Measurements from ENCODE around the gene ABCA13. TPM values are rescaled to one million over a fixed set of nuclear protein-coding genes. Genes with fewer than 3 reads are reported as not detected.

Gene ABCA13
- polyA plus RNA-seq, 3 donors = 0.10 to 0.41 (median 0.37) TPM

DNA sequence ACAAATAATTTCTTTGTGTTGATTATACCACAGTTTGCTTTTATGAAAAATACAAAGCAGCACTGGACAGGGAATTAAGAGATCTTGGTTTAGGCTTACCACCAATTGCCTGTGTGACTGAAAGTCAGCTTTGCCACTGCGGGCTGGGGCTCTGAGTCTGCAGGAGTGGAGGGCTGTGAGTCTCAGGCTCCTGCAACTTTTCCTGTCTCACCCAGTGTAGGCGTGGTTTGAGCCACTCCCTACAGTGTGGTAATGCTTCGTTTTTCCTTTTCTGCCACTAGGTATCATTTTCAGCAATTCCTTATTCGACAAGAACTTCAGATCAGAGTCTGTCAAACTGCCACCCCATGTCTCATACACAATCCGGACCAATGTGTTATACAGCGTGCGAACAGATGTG, 180.6 kb downstream of the ABCA13 start:
- intact Hi-C loops (cut with micrococcal nuclease) = no loop called here
- Mint-ChIP-seq H3K4me1 (peaks cover 62% of the 10 kb centered on the region), H3K27me3 (ENCODE audit: low read depth in 3 of 3) (peaks cover 0 to 2% (median 2%) of the 10 kb centered on the region in 3 donors), H3K36me3 (no peaks in the 10 kb centered on the region), H3K4me3 (peak overlapping the region; percentile 24 to 80), H3K9me3 (peaks cover 0 to 2% (median 0%) of the 10 kb centered on the region in 7 donors), H3K27ac (peak overlapping the region in 6 of 7 donors; percentile 37 to 85 (median 78))
- peak overlapping the region; percentile 42 to 70 for H3K27ac ChIP-seq (ENCODE audit: low read depth in 1 of 2, low read length in 2 of 2)
- no peak overlapping the region for H3K9ac ChIP-seq (ENCODE audit: insufficient read depth, low read length, poor library complexity, severe bottlenecking)
- H3K4me1 ChIP-seq (ENCODE audit: control insufficient read depth in 1 of 2, insufficient read depth in 2 of 2, low read length in 2 of 2) = peaks cover 36 to 37% of the 10 kb centered on the region in 2 donors
- H3K9me3 ChIP-seq (replicated peaks in 1 of 2; ENCODE audit: control insufficient read depth in 1 of 2, insufficient read depth in 1 of 2, low read length in 2 of 2) = no peaks in the 10 kb centered on the region
- H4K20me1 ChIP-seq (ENCODE audit: insufficient read depth, low read length) = no peaks in the 10 kb centered on the region
- H3K27me3 ChIP-seq (ENCODE audit: control insufficient read depth in 2 of 2, insufficient read depth in 2 of 2, low read length in 2 of 2) = no peaks in the 10 kb centered on the region
- H3K79me2 ChIP-seq (ENCODE audit: insufficient read depth, low read length) = no peaks in the 10 kb centered on the region
- TF ChIP-seq, protein P1, sequence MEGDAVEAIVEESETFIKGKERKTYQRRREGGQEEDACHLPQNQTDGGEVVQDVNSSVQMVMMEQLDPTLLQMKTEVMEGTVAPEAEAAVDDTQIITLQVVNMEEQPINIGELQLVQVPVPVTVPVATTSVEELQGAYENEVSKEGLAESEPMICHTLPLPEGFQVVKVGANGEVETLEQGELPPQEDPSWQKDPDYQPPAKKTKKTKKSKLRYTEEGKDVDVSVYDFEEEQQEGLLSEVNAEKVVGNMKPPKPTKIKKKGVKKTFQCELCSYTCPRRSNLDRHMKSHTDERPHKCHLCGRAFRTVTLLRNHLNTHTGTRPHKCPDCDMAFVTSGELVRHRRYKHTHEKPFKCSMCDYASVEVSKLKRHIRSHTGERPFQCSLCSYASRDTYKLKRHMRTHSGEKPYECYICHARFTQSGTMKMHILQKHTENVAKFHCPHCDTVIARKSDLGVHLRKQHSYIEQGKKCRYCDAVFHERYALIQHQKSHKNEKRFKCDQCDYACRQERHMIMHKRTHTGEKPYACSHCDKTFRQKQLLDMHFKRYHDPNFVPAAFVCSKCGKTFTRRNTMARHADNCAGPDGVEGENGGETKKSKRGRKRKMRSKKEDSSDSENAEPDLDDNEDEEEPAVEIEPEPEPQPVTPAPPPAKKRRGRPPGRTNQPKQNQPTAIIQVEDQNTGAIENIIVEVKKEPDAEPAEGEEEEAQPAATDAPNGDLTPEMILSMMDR (IDR thresholded peaks at IDR 0.05) = no peak
- peak overlapping the region; percentile 60 for H3K4me2 ChIP-seq (replicated peaks; ENCODE audit: extremely low read depth, low read length, poor library complexity, severe bottlenecking)
- peak; percentile 6 to 21 (median 11) for DNase-seq
- H3K36me3 ChIP-seq (replicated peaks in 1 of 2; ENCODE audit: control insufficient read depth in 1 of 2, insufficient read depth in 2 of 2, low read length in 2 of 2) = no peaks in the 10 kb centered on the region
- peak overlapping the region; percentile 48 for H2AFZ ChIP-seq (ENCODE audit: insufficient read depth, low read depth, low read length, poor library complexity, severe bottlenecking)
- WGBS (ENCODE audit: insufficient coverage) = 14% methylated on average over 2 of the region's 7 CpGs
- peak overlapping the region in 1 of 3 experiments; percentile 56 for H3K4me3 ChIP-seq (replicated peaks in 1 of 3; ENCODE audit: low read depth in 2 of 3, low read length in 3 of 3)

DNA sequence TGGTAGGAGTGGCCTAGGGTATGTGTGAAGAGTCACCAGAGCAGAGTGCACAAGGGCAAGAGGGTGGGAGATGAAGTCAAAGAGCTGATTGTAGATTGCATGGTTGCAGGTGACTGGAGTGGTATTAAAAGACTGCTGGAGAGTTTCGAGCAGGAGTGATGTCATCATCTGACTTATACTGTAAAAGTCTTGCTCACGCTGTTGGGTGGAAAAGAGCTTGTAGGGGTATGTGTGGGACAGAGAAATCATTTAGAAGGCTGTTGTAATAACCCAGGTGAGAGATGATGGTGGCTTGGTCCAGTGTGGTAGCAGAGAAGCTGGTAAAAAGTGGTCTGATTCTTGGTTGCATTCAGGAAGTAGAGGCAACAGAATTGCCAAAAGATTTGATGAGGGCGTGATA, 184.1 kb downstream of the ABCA13 start:
- H3K27me3 ChIP-seq (ENCODE audit: control insufficient read depth in 2 of 2, insufficient read depth in 2 of 2, low read length in 2 of 2) = no peaks in the 10 kb centered on the region

More for the DNA sequence above, 184.1 kb downstream of the ABCA13 start:
- H3K36me3 ChIP-seq (replicated peaks in 1 of 2; ENCODE audit: control insufficient read depth in 1 of 2, insufficient read depth in 2 of 2, low read length in 2 of 2) = no peaks in the 10 kb centered on the region
- peaks cover 38% of the 10 kb centered on the region for H3K4me1 Mint-ChIP-seq
- no peaks in the 10 kb centered on the region for H3K79me2 ChIP-seq (ENCODE audit: insufficient read depth, low read length)
- TF ChIP-seq, protein P1 (IDR thresholded peaks at IDR 0.05) = no peak
- H3K36me3 Mint-ChIP-seq = no peaks in the 10 kb centered on the region
- H3K9me3 Mint-ChIP-seq = peaks cover 0 to 2% (median 0%) of the 10 kb centered on the region in 7 donors
- no peak overlapping the region for H3K4me3 Mint-ChIP-seq
- H3K4me1 ChIP-seq (ENCODE audit: control insufficient read depth in 1 of 2, insufficient read depth in 2 of 2, low read length in 2 of 2) = peaks cover 28 to 29% of the 10 kb centered on the region in 2 donors
- no peak for DNase-seq
- H3K4me2 ChIP-seq (replicated peaks; ENCODE audit: extremely low read depth, low read length, poor library complexity, severe bottlenecking) = no peak overlapping the region
- no peak overlapping the region for H2AFZ ChIP-seq (ENCODE audit: insufficient read depth, low read depth, low read length, poor library complexity, severe bottlenecking)
- intact Hi-C loops (cut with micrococcal nuclease) = no loop called here
- H3K9me3 ChIP-seq (replicated peaks in 1 of 2; ENCODE audit: control insufficient read depth in 1 of 2, insufficient read depth in 1 of 2, low read length in 2 of 2) = no peaks in the 10 kb centered on the region
- H3K27ac Mint-ChIP-seq = peak overlapping the region in 1 of 7 donors; percentile 2
- no peak overlapping the region for H3K4me3 ChIP-seq (replicated peaks in 1 of 3; ENCODE audit: low read depth in 2 of 3, low read length in 3 of 3)
- H3K27ac ChIP-seq (ENCODE audit: low read depth in 1 of 2, low read length in 2 of 2) = no peak overlapping the region
- no peaks in the 10 kb centered on the region for H4K20me1 ChIP-seq (ENCODE audit: insufficient read depth, low read length)
- peaks cover 0 to 5% (median 0%) of the 10 kb centered on the region in 3 donors for H3K27me3 Mint-ChIP-seq (ENCODE audit: low read depth in 3 of 3)
- H3K9ac ChIP-seq (ENCODE audit: insufficient read depth, low read length, poor library complexity, severe bottlenecking) = no peak overlapping the region
- 100% methylated on average over 2 of the region's 3 CpGs for WGBS (ENCODE audit: insufficient coverage)
